HEK293T (cell line): ENCODE measurements around the gene ANKRD33B.

Source experiments
- CTCF ChIA-PET: fragments of 350-600 bp; formaldehyde crosslinking; extraction: SDS; loops from one replicate; lab custom pipeline; 2021; ENCODE audit warnings: antibody characterized with exemption, inconsistent platforms; lab: Yijun Ruan, JAX
- POLR2A ChIA-PET: fragments of 350-600 bp; formaldehyde crosslinking; extraction: SDS; loops from one replicate; lab custom pipeline; 2020; ENCODE audit warnings: antibody characterized with exemption, inconsistent platforms; lab: Yijun Ruan, JAX
- DNase-seq: peaks from one replicate; pipeline ENCODE4 v3.0.0; 2012; ENCODE audit warnings: mixed read lengths; ENCODE audit errors: extremely low spot score
- ARNT ChIP-seq: fragments of 450-650 bp; IDR thresholded peaks from 2 replicates; pipeline ENCODE4 v1.6.1; 2017; ENCODE audit warnings: mild to moderate bottlenecking
- BHLHE40 ChIP-seq: fragments of 450-650 bp; IDR thresholded peaks from 2 replicates; pipeline ENCODE4 v1.6.1; 2016; ENCODE audit warnings: mild to moderate bottlenecking, moderate library complexity, borderline replicate concordance
- CTBP1 ChIP-seq: fragments of 450-650 bp; IDR thresholded peaks from 2 replicates; pipeline ENCODE4 v1.6.1; 2016; ENCODE audit warnings: borderline replicate concordance
- ELF4 ChIP-seq: fragments of 450-650 bp; IDR thresholded peaks from 2 replicates; pipeline ENCODE4 v1.6.1; 2017; ENCODE audit warnings: antibody characterized with exemption
- FOXA1 ChIP-seq: fragments of 450-650 bp; IDR thresholded peaks from 2 replicates; pipeline ENCODE4 v1.6.1; 2016; ENCODE audit warnings: mild to moderate bottlenecking
- FOXK2 ChIP-seq: fragments of 450-650 bp; IDR thresholded peaks from 2 replicates; pipeline ENCODE4 v1.6.1; 2016; ENCODE audit warnings: mild to moderate bottlenecking
- FOXM1 ChIP-seq: fragments of 450-650 bp; IDR thresholded peaks from 2 replicates; pipeline ENCODE4 v1.6.1; 2017; ENCODE audit warnings: mild to moderate bottlenecking, borderline replicate concordance
- HDGF ChIP-seq: fragments of 450-650 bp; IDR thresholded peaks from 2 replicates; pipeline ENCODE4 v1.6.1; 2017; ENCODE audit warnings: antibody characterized with exemption, borderline replicate concordance
- L3MBTL2 ChIP-seq: fragments of 450-650 bp; conservative IDR thresholded peaks from 2 replicates; pipeline ENCODE4 v1.6.1; 2016; ENCODE audit warnings: mild to moderate bottlenecking
- LEF1 ChIP-seq: fragments of 450-650 bp; IDR thresholded peaks from 2 replicates; pipeline ENCODE4 v1.6.1; 2017; ENCODE audit warnings: mild to moderate bottlenecking, borderline replicate concordance
- NFRKB ChIP-seq: fragments of 450-650 bp; IDR thresholded peaks from 2 replicates; pipeline ENCODE4 v1.6.1; 2016; ENCODE audit warnings: mild to moderate bottlenecking, moderate library complexity
- PKNOX1 ChIP-seq: fragments of 450-650 bp; IDR thresholded peaks from 2 replicates; pipeline ENCODE4 v1.6.1; 2016
- SP1 ChIP-seq: fragments of 450-650 bp; IDR thresholded peaks from 2 replicates; pipeline ENCODE4 v1.6.1; 2017
- SUZ12 ChIP-seq: fragments of 450-650 bp; IDR thresholded peaks from 2 replicates; pipeline ENCODE4 v1.6.1; 2016; ENCODE audit warnings: mild to moderate bottlenecking
- TARDBP ChIP-seq: fragments of 450-650 bp; IDR thresholded peaks from 2 replicates; pipeline ENCODE4 v1.6.1; 2016
- ZNF384 ChIP-seq: fragments of 450-650 bp; IDR thresholded peaks from 2 replicates; pipeline ENCODE4 v1.6.1; 2016

The ANKRD33B gene

GRCh38 chr5:10540951-10541646 is 22.8 kb upstream of the ANKRD33B start:
- DNase-seq: no peak
- CTCF ChIA-PET: no interaction called here
- TF ChIP-seq L3MBTL2 (no peak), HDGF (no peak), PKNOX1 (no peak), ELF4 (no peak), FOXA1 (no peak), BHLHE40 (no peak), SUZ12 (no peak), CTBP1 (no peak), FOXM1 (no peak), ARNT (no peak)
- POLR2A ChIA-PET: interaction anchor here (1.1 kb wide), 1 partner anchor 12 kb away, joined by 3 read pairs; no protein-coding TSS in a partner anchor

DNA sequence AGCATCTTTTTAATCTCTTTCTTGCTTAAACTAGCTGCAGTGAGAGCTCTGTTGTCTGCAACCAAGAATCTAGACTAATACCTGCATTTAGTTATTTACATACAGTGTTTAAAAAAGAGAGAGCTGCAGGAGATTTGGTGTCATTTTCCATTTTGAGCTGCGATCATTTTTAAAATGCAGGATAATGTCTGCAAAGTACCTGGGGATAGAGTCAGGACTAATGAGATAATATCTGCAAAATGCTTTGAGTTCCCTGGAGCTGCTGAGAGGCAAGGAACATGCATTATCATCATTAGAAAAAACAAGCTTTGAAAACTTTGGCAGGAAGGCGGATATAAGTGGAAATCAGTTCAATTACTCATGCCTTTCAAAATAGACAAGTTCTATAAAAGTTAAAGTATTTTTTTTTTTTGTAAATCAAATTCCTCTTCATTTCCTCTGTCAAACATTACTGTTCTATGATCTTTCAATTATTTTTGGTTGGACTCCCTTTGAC is 21.8 kb upstream of the ANKRD33B start:
- POLR2A ChIA-PET: interaction anchor here (1.0 to 1.1 kb wide), 2 partner anchors 13 to 65 kb away, joined by 3 to 4 read pairs; no protein-coding TSS in a partner anchor
- no peak for DNase-seq
- CTCF ChIA-PET: interaction anchor here (0.6 to 0.8 kb wide), 3 partner anchors 9 to 80 kb away, joined by 3 to 4 read pairs (median 3); no protein-coding TSS in a partner anchor
- TF ChIP-seq SUZ12 (no peak), HDGF (no peak), L3MBTL2 (no peak), BHLHE40 (no peak), SP1 (no peak), CTBP1 (no peak), PKNOX1 (no peak), ARNT (no peak), FOXA1 (no peak), ZNF384 (no peak), TARDBP (no peak), ELF4 (no peak), FOXK2 (no peak), LEF1 (no peak), FOXM1 (no peak), NFRKB (no peak)

- POLR2A ChIA-PET: no interaction called here
- CTCF ChIA-PET: no interaction called here
- TF ChIP-seq ELF4: no peak
- no peak for TF ChIP-seq NFRKB
- no peak for TF ChIP-seq BHLHE40
- TF ChIP-seq PKNOX1: no peak
- no peak for TF ChIP-seq SP1
- no peak for TF ChIP-seq CTBP1
- no peak for TF ChIP-seq HDGF
- DNase-seq: no peak
Measured at GRCh38 chr5:10543585-10544040, 20.3 kb upstream of the ANKRD33B start.

GRCh38 chr5:10545084-10545483 is 18.8 kb upstream of the ANKRD33B start:
- ChIA-PET POLR2A (no interaction called here), CTCF (interaction anchor here (0.7 to 1.4 kb wide), 2 partner anchors 61 to 83 kb away, joined by 6 to 7 read pairs; no protein-coding TSS in a partner anchor)
- no peak for DNase-seq
- TF ChIP-seq TARDBP: no peak
- TF ChIP-seq FOXM1: no peak
- no peak for TF ChIP-seq SP1
- TF ChIP-seq L3MBTL2: no peak
- no peak for TF ChIP-seq NFRKB
- TF ChIP-seq ELF4: no peak
- no peak for TF ChIP-seq ZNF384
- TF ChIP-seq BHLHE40: no peak
- no peak for TF ChIP-seq FOXK2
- TF ChIP-seq ARNT: no peak
- no peak for TF ChIP-seq HDGF
- no peak for TF ChIP-seq LEF1
- no peak for TF ChIP-seq PKNOX1
- no peak for TF ChIP-seq CTBP1
- TF ChIP-seq SUZ12: no peak
- TF ChIP-seq FOXA1: no peak

DNA sequence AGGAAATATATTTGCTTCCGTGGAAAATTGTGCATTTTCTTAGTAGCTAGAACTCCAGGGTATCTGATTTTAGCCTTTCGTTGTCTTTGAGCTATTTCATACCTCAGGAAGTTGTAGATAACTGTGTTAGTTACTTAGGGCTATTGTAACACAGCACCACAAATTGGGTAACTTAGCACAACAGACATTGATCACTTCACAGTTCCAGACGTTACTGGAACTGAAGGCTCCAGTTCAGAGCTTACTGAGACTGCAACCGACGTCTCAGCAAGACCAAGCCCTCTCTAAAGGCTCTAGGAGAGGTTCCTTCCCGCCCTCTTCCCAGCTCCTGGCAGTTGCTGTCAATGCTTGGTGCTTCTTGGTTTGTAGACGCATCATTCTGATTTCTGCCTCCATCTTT is 17.7 kb upstream of the ANKRD33B start:
- POLR2A ChIA-PET: no interaction called here
- TF ChIP-seq TARDBP (no peak), LEF1 (no peak), FOXM1 (no peak), HDGF (no peak), CTBP1 (no peak)
- CTCF ChIA-PET: interaction anchor here (1.4 kb wide), 1 partner anchor 82 kb away, joined by 7 read pairs; no protein-coding TSS in a partner anchor
- DNase-seq: no peak
